H9 (cell line): ENCODE data around the gene TNNT2. TPM values are rescaled to one million over a fixed set of nuclear protein-coding genes. Genes with fewer than 3 reads are reported as not detected.
A peak's percentile ranks its signal among the peaks of the same experiment; 100 is the strongest.

Source experiments
- DNase-seq: peaks from one replicate; pipeline ENCODE4 v3.0.0-alpha.2; 2017
- H2AFZ ChIP-seq: one replicate; pipeline ENCODE4 v1.6.1; 2013; ENCODE audit warnings: mild to moderate bottlenecking, low read length, control low read depth, moderate library complexity
- H2AK5ac ChIP-seq: 2 replicates; pipeline ENCODE4 v1.6.1; 2013; ENCODE audit warnings: low read length, control low read depth, mixed read lengths; ENCODE audit not compliant: insufficient read length
- H2BK120ac ChIP-seq: one replicate; pipeline ENCODE4 v1.6.1; 2013; ENCODE audit warnings: low read depth, mild to moderate bottlenecking, low read length, control low read depth, inconsistent platforms; ENCODE audit not compliant: poor library complexity, severe bottlenecking
- H2BK12ac ChIP-seq: 2 replicates; pipeline ENCODE4 v1.6.1; 2013; ENCODE audit warnings: low read length, control low read depth, mixed read lengths, low read depth; ENCODE audit not compliant: insufficient read length
- H2BK15ac ChIP-seq: 2 replicates; pipeline ENCODE4 v1.6.1; 2013; ENCODE audit warnings: low read depth, low read length, control low read depth
- H2BK20ac ChIP-seq: one replicate; pipeline ENCODE4 v1.6.1; 2013; ENCODE audit warnings: low read depth, mild to moderate bottlenecking, low read length, control low read depth, inconsistent platforms; ENCODE audit not compliant: poor library complexity, severe bottlenecking
- H2BK5ac ChIP-seq: 2 replicates; pipeline ENCODE4 v1.6.1; 2013; ENCODE audit warnings: low read length, control low read depth, mixed read lengths; ENCODE audit not compliant: insufficient read length
- H3K14ac ChIP-seq: 2 replicates; pipeline ENCODE4 v1.6.1; 2013; ENCODE audit warnings: low read length, control low read depth; ENCODE audit not compliant: insufficient read depth
- H3K18ac ChIP-seq: 2 replicates; pipeline ENCODE4 v1.6.1; 2013; ENCODE audit warnings: low read depth, mild to moderate bottlenecking, mixed read lengths, low read length, control low read depth; ENCODE audit not compliant: insufficient read length
- H3K23ac ChIP-seq: 2 replicates; pipeline ENCODE4 v1.6.1; 2013; ENCODE audit warnings: low read length, control low read depth, mixed read lengths, low read depth; ENCODE audit not compliant: insufficient read length
- H3K23me2 ChIP-seq: 2 replicates; pipeline ENCODE4 v1.6.1; 2013; ENCODE audit warnings: low read depth, mild to moderate bottlenecking, mixed read lengths, low read length, control low read depth; ENCODE audit not compliant: insufficient read length, poor library complexity, severe bottlenecking
- H3K27ac ChIP-seq: 2 replicates; pipeline ENCODE4 v1.5.1; 2013; ENCODE audit warnings: low read length, control low read depth, mixed read lengths, low read depth; ENCODE audit not compliant: insufficient read length
- H3K27me3 ChIP-seq: 2 replicates; pipeline ENCODE4 v1.6.1; 2013; ENCODE audit warnings: low read length, control low read depth, inconsistent platforms; ENCODE audit not compliant: insufficient read depth
- H3K4ac ChIP-seq: 2 replicates; pipeline ENCODE4 v1.6.1; 2013; ENCODE audit warnings: low read depth, mild to moderate bottlenecking, control low read depth, inconsistent platforms, low read length, moderate library complexity
- H3K4me1 ChIP-seq: 2 replicates; pipeline ENCODE4 v1.6.1; 2013; ENCODE audit warnings: low read length, control low read depth, inconsistent platforms; ENCODE audit not compliant: insufficient read depth
- H3K4me2 ChIP-seq: 2 replicates; pipeline ENCODE4 v1.6.1; 2013; ENCODE audit warnings: low read length, control low read depth, mixed read lengths; ENCODE audit not compliant: insufficient read length, insufficient read depth
- H3K56ac ChIP-seq: 2 replicates; pipeline ENCODE4 v1.6.1; 2013; ENCODE audit warnings: low read depth, mild to moderate bottlenecking, mixed read lengths, low read length, control low read depth; ENCODE audit not compliant: insufficient read length
- H3K79me1 ChIP-seq: 2 replicates; pipeline ENCODE4 v1.6.1; 2013; ENCODE audit warnings: low read depth, mild to moderate bottlenecking, moderate library complexity, low read length, control low read depth, inconsistent platforms; ENCODE audit not compliant: insufficient read depth, poor library complexity, severe bottlenecking
- H3K79me2 ChIP-seq: 2 replicates; pipeline ENCODE4 v1.6.1; 2013; ENCODE audit warnings: low read length, control low read depth, inconsistent platforms; ENCODE audit not compliant: insufficient read depth
- H3K9ac ChIP-seq: 2 replicates; pipeline ENCODE4 v1.6.1; 2013; ENCODE audit warnings: low read length, control low read depth, mixed read lengths; ENCODE audit not compliant: insufficient read length; ENCODE audit errors: extremely low read depth
- H3K9me3 ChIP-seq: one replicate; pipeline ENCODE4 v1.6.1; 2013; ENCODE audit warnings: low read depth, low read length, inconsistent platforms; ENCODE audit not compliant: control insufficient read depth
- H3T11ph ChIP-seq: one replicate; pipeline ENCODE4 v1.6.1; 2013; ENCODE audit warnings: mild to moderate bottlenecking, low read length, control low read depth, inconsistent platforms
- H4K20me1 ChIP-seq: one replicate; pipeline ENCODE4 v1.6.1; 2013; ENCODE audit not compliant: control insufficient read depth, insufficient read length, insufficient read depth
- H4K5ac ChIP-seq: 2 replicates; pipeline ENCODE4 v1.6.1; 2013; ENCODE audit warnings: low read depth, mild to moderate bottlenecking, mixed read lengths, low read length, control low read depth; ENCODE audit not compliant: insufficient read length
- H4K8ac ChIP-seq: replicated peaks from 2 replicates; pipeline ENCODE4 v1.6.1; 2013; ENCODE audit warnings: low read length, control low read depth, mixed read lengths, low read depth; ENCODE audit not compliant: insufficient read length
- H4K91ac ChIP-seq: 2 replicates; pipeline ENCODE4 v1.6.1; 2013; ENCODE audit warnings: low read depth, mild to moderate bottlenecking, moderate library complexity, mixed read lengths, low read length, control low read depth; ENCODE audit not compliant: insufficient read length
- H3K27ac Mint-ChIP-seq, 3 experiments: 2 replicates in 2 of 3; 3 replicates in 1 of 3; pipeline ENCODE4 v1.8.0; 2020 to 2021; ENCODE audit warnings: mixed read lengths in 3 of 3, mild to moderate bottlenecking in 1 of 3, moderate library complexity in 1 of 3
- H3K27me3 Mint-ChIP-seq: 2 replicates; pipeline ENCODE4 v1.8.0; 2021; ENCODE audit warnings: low read depth, mild to moderate bottlenecking, moderate library complexity, mixed read lengths
- H3K36me3 Mint-ChIP-seq, 3 experiments: 2 replicates in 2 of 3; 3 replicates in 1 of 3; pipeline ENCODE4 v1.8.0; 2020 to 2021; ENCODE audit warnings: low read depth in 3 of 3, mixed read lengths in 3 of 3; ENCODE audit not compliant: insufficient read depth in 1 of 3
- H3K4me1 Mint-ChIP-seq, 2 experiments: 2 replicates each; pipeline ENCODE4 v1.8.0; 2020; ENCODE audit warnings: mixed read lengths in 2 of 2
- H3K4me3 Mint-ChIP-seq, 2 experiments: 2 replicates in 1 of 2; 3 replicates in 1 of 2; pipeline ENCODE4 v1.8.0; 2020 to 2021; ENCODE audit warnings: mild to moderate bottlenecking in 2 of 2, mixed read lengths in 2 of 2, moderate library complexity in 1 of 2
- H3K9me3 Mint-ChIP-seq, 2 experiments: 2 replicates in 1 of 2; 3 replicates in 1 of 2; pipeline ENCODE4 v1.8.0; 2020; ENCODE audit warnings: mild to moderate bottlenecking in 2 of 2, mixed read lengths in 2 of 2, moderate library complexity in 1 of 2
- WGBS: extraction: QIAGEN DNeasy Blood & Tissue Kit; methylation state at CpG from one replicate; pipeline ENCODE4 v1.1.7; 2013; ENCODE audit warnings: missing lambda C conversion rate, low lambda C conversion rate, mixed read lengths; ENCODE audit not compliant: insufficient read length; ENCODE audit errors: extremely low coverage; 5-methylcytosine and 5-hydroxymethylcytosine counted together
- total RNA-seq: library from RNA; stranded (reverse); gene quantifications from 2 replicates; pipeline ENCODE4 v1.2.1, GENCODE V29; 2021
- TF ChIP-seq, protein P1 (sequence below): fragments of 200-600 bp; sonication (generic); conservative IDR thresholded peaks from 3 replicates; pipeline ENCODE4 v1.8.0; 2021; ENCODE audit warnings: antibody characterized with exemption, mild to moderate bottlenecking

The TNNT2 gene
- total RNA-seq, 1 experiment from 2014 or later, result 8.6 TPM

DNA sequence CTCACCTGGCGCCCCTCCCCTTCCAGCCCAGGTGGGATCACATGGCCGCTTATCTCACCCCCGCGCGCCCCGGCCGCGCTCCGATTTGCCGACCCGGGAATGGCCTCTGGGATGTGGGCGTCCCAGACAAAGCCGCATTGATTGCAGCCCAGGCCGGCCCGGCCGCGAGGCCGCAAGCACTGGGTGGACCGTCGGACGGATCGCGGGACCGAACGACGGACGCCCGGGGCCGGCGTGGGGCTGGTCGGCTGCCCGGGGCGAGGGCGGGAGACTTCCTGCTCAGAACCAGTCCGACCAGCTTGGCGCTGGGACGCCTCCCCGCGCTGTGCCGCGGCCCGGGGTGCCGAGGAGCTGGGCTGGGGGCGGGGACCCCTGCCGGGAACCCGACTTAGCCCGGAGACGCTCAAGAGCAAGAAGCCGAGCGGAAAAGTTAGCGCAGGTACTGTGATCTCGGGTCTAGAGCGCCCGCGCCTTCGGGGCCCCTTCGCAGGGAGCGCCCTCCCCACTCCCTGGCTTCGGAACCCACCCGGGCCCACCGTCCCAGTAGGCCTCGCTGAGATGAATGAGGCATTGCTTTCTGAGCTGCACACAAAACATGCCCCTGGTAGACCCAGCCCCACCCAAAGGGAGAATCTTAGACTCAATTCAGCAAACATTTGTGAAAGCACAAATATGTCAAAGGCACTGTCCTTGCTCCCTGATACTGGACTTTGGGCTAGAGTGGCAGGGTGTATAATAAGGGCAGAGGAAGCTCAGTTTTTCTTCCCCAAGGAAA lies 22.1 kb upstream of the TNNT2 start:
- no peak overlapping the region for H2BK120ac ChIP-seq
- no peak overlapping the region for H2BK20ac ChIP-seq
- no peak overlapping the region for H2AFZ ChIP-seq
- peak overlapping the region; percentile 23 for H4K5ac ChIP-seq
- no CpG with 5 or more reads among the region's 62 CpGs for WGBS
- H3K9ac ChIP-seq, result peak overlapping the region; percentile 35
- peaks cover 5% of the 10 kb centered on the region; the same call in 1 of the 2 replicates for H3K27me3 ChIP-seq
- H3K79me2 ChIP-seq, result no peaks in the 10 kb centered on the region
- TF ChIP-seq, protein P1, sequence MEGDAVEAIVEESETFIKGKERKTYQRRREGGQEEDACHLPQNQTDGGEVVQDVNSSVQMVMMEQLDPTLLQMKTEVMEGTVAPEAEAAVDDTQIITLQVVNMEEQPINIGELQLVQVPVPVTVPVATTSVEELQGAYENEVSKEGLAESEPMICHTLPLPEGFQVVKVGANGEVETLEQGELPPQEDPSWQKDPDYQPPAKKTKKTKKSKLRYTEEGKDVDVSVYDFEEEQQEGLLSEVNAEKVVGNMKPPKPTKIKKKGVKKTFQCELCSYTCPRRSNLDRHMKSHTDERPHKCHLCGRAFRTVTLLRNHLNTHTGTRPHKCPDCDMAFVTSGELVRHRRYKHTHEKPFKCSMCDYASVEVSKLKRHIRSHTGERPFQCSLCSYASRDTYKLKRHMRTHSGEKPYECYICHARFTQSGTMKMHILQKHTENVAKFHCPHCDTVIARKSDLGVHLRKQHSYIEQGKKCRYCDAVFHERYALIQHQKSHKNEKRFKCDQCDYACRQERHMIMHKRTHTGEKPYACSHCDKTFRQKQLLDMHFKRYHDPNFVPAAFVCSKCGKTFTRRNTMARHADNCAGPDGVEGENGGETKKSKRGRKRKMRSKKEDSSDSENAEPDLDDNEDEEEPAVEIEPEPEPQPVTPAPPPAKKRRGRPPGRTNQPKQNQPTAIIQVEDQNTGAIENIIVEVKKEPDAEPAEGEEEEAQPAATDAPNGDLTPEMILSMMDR, result no peak
- no peak overlapping the region for H2AK5ac ChIP-seq
- no peak overlapping the region for H3K27ac ChIP-seq
- Mint-ChIP-seq H3K27me3 (peaks cover 22% of the 10 kb centered on the region), H3K4me1 (peaks cover 32 to 36% of the 10 kb centered on the region in 2 experiments), H3K27ac (no peak overlapping the region), H3K36me3 (peaks cover 0 to 3% (median 0%) of the 10 kb centered on the region in 3 experiments; a peak in 3 of 7 replicates), H3K4me3 (peak overlapping the region; percentile 71 to 75), H3K9me3 (no peaks in the 10 kb centered on the region; a peak in 1 of 5 replicates)
- no peak overlapping the region for H3K4ac ChIP-seq
- H3K9me3 ChIP-seq, result no peaks in the 10 kb centered on the region
- H3K4me1 ChIP-seq, result no peaks in the 10 kb centered on the region
- no peaks in the 10 kb centered on the region for H4K20me1 ChIP-seq
- no peak overlapping the region for H4K8ac ChIP-seq
- H2BK15ac ChIP-seq, result no peak overlapping the region; the same call in 1 of the 2 replicates
- no peak overlapping the region for H2BK5ac ChIP-seq
- no peak overlapping the region for H2BK12ac ChIP-seq
- H4K91ac ChIP-seq, result no peak overlapping the region
- H3K4me2 ChIP-seq, result peak overlapping the region; percentile 38
- H3K23ac ChIP-seq, result no peak overlapping the region
- no peaks in the 10 kb centered on the region for H3K79me1 ChIP-seq
- H3K56ac ChIP-seq, result no peak overlapping the region
- peak overlapping the region; percentile 89 for H3K18ac ChIP-seq
- DNase-seq, result peak; percentile 74
- peaks cover 16% of the 10 kb centered on the region for H3K23me2 ChIP-seq
- peak overlapping the region; percentile 91 for H3K14ac ChIP-seq
- no peak overlapping the region for H3T11ph ChIP-seq
